NCI-H748 (cell line): ENCODE results near the gene PAPPA2.

Source experiments
- DNase-seq: peaks from one replicate; lab custom pipeline; 2025; ENCODE audit not compliant: unreplicated experiment; lab: John Stamatoyannopoulos, UW

PAPPA2 gene

DNA sequence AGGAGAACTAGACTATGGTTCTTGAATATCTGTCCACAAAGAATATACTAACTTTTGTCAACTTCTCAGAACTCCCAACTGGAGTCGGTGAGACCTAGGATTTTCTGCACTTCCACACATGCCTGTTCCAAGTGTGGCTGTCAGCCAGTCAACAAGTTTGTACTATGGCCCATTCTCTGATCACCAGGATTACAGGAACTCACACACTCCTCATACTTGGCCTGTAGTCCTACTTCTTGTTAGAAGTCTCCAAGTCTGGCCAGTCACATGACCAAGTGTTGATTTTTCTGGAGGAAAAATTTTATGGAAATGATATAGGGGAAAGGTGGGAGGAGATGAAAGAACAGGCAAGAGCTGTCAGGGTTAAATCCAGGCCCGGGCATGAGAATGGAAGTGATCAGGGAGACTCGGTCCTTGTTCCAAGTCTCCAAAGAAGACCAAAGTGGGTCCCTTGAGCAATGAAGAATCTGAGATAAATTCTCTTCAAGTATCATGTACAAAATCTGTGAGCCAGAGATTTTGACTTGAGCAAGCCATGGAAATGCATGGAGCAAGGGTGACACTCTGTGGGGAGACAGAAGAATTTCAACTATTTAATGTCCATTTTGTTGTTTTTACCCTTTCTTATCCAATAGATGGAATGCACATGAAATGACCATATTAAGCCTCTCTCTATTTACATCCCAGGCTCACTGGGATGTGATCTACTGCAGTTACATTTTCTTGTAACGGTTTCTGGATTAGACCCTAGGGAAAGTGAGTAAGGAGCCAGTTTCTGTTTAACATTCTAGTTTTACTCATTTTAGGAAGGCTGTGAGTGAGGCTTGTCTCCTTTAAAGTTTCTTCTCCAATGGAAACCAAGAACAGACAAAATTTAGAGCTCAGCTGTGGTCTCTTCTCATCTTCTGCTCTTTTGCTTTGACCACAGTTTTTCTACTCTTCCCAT, 380.6 kb downstream of the PAPPA2 start:
- peak; percentile 52 for DNase-seq

DNA sequence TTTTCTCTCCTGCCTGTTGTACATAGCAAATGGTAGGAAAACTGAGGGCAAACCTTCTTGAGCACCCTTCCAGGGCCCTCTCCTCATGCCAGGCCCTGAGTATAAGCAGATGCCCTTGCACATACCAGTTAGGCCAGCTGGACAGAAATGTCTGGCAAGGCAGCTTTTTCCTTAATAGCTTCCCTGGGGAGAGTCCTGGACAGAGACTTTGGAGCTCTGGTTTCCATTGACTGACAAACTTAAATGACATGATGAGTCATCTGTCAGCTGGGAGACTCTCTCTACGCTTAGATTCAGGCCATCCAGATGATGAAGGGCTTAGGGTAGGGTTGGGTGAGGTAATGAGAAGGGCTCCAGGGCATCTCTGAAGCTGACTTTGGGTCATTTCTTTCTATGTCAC, 384.1 kb downstream of the PAPPA2 start:
- DNase-seq, result no peak

DNA sequence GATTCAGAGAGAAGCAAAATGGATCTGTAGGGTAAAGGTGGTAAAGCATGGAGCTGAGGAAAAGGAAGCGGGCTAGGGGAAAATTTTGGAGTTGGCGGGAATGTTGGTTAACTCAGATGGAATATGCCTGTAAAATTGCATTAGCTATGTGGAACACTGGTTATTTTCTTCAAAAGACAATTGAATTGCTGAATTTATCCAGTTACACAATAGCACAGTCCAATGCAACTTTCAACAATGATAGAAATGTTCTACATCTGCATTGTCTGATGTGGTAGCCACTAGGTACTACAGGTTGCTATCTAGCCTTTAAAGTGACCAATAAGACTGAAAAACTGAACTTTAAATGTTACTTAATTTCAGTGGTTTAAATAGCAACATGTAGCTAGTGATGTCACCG, 386.3 kb downstream of the PAPPA2 start:
- no peak for DNase-seq

DNA sequence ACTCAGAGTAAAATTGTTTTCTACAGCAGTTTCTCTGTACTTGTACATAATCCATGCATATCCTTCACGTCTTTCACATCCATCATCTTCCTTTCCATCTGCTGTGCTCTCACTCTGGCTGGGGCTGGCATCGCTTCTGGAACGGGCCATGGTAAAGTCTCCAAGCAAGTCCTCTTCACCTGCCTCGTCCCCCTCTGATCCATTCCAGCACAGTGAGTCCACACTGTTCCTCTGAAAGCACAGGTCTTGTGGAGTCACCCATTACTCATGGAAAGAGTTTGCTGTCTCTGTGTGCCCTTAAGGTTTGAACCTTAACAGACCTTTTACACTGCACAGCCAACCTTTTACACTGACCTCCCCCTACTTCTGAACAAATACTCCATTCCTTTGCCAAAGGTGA, 387.9 kb downstream of the PAPPA2 start:
- DNase-seq, result no peak

DNA sequence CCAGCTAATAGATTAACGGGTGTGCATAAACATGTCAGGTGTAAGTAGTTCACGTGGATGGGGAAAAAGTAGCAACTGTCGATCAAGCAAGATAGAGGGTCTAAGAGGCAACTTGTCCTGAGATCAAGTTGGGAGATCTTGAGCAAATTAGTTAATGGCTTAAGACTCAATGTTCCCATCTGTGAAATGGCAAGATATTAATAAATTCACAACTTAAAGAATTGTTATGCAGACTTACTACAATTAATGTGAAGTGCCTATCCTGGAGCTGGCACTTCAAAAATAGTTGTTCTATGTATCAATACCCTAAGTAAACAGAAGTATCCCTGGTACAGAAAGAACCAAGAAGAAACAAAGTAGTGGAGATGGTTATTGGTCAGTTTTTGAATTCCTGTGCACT, 389.1 kb downstream of the PAPPA2 start:
- DNase-seq, result no peak

DNA sequence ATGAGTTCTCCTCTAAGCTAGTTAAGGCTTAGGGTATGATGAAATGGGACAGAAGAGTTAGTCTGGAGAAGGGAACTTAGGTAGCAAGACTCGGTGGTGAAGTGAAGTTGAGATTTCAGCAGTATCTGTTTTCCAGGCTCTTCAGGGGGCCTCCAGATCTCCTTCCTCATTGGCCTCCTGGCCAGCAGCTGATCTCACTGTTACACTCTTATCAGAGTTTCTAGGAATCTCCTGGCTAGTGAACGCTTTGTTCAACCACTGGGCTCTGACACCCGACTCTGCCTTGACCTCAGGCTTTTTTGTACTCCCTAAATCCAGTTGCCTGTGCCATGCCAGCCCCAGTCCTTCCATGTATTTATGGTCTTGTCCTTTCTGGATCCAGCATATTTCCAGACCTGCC, 390.5 kb downstream of the PAPPA2 start:
- DNase-seq, result no peak

GRCh38 chr1:176854121-176854520, 391.1 kb downstream of the PAPPA2 start:
- DNase-seq, result no peak

GRCh38 chr1:176854758-176855745, 392.1 kb downstream of the PAPPA2 start:
- DNase-seq, result peak; percentile 77

- no peak for DNase-seq
Observed at GRCh38 chr1:176857632-176858031, 394.7 kb downstream of the PAPPA2 start.

DNA sequence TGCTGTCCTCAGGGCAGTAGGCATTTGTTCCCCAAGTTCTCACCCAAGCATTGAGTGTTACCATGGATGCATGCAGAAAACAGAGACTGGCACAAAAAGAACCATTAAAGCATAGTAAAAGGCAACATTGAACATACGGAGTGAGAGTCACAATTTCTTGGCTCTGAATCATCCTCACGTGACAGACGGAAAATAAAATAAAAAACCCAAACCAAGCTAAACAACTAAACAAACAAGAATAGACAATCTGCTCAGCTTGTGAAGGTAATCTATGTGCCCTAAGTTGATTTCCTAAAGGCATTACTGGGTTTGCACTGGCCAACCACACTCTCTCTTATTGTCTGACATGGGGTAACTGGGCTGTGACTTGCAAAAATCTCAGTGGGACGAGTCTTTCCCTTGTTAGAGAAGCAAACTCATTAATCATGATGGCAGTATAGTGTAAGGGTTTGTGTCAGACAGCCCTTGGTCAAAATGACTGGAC, 395.5 kb downstream of the PAPPA2 start:
- peak; percentile 64 for DNase-seq

DNA sequence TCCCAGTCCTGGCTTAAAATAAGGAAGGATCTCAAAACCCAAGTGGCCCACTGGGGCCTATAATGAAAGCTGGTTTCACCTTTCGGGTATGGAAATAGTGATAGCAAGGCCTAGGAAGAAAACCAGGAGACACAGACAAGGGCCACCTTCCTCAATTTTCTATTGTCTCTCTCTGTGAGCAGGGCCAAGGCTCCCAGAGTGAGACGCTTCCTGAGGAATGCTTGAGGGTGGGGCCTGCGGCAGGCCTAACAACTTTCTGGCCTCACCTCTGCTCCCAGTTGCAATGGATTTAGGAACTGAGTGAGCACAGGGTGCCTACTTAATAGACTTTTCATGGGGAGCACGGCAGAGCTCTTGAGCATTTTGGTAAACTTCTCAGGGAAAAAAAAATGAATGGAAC, 400.6 kb downstream of the PAPPA2 start:
- DNase-seq, result no peak

DNA sequence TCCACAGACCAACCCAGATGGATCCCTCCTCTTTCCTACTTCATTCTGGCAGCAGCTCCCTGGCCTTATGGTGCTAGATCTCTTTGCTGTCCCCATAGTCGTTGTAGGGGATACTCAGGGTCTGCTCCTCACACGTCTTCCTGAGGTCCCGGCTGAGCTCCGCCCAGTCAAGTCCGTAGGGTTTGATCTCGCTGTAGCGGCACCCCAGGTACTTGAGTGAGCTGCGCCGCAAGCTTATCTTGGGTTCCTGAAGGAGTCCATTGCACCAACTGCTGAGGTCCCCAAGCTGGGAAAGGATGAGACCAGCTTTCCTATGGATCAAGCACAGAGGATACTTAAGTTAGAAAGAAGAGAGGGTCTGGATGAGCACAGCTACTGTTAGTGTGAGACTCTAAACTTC, 401.2 kb downstream of the PAPPA2 start:
- DNase-seq, result no peak

GRCh38 chr1:176866011-176866714, 403.2 kb downstream of the PAPPA2 start:
- DNase-seq, result no peak

GRCh38 chr1:176869577-176869976, 406.6 kb downstream of the PAPPA2 start:
- no peak for DNase-seq

DNA sequence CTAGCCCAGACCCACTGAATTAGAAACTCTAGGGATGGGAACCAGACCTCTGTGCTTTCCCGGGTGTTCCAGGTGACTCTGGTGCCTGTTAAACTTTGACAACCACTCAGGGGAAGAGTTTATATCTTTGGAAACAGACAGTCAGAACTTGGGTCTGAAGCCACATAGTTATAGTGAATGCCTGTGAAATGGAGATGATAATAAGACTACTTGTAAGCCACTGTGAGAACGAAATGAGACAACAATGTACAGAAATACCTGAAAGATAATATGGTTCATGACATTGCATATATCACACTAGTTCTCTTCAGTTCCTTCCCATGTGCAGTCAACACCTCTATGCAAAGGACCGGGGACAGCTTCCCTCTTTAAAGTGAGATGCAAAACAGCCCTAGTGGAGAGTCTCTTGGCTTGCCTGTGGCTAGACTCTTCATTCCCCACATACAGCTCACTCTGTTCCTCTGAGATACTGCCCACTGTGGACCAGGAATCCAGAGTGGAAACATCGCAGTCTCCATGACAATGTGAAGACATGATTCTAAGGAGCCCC, 414.1 kb downstream of the PAPPA2 start:
- DNase-seq, result no peak

DNA sequence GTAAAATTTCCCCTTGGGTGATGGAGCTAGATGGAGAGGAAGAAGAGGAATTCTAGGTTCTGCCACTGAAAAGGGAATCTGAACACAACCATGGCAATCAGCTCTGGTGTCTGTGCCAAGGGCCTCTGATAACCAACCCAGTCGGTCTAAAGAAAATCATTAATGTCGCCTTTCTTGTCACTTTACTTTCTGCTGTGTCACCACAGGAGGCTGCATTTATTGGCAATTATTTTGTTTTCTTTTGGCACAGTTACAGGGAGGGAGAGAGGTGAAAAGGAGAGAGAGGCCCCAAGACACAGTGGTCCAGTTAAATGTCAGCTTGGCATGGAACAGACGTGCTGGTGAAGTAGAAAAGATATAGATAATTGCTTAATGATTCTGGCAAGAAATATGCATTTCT, 414.6 kb downstream of the PAPPA2 start:
- DNase-seq, result no peak

- no peak for DNase-seq
Observed at GRCh38 chr1:176878750-176879536, 416.0 kb downstream of the PAPPA2 start.

DNA sequence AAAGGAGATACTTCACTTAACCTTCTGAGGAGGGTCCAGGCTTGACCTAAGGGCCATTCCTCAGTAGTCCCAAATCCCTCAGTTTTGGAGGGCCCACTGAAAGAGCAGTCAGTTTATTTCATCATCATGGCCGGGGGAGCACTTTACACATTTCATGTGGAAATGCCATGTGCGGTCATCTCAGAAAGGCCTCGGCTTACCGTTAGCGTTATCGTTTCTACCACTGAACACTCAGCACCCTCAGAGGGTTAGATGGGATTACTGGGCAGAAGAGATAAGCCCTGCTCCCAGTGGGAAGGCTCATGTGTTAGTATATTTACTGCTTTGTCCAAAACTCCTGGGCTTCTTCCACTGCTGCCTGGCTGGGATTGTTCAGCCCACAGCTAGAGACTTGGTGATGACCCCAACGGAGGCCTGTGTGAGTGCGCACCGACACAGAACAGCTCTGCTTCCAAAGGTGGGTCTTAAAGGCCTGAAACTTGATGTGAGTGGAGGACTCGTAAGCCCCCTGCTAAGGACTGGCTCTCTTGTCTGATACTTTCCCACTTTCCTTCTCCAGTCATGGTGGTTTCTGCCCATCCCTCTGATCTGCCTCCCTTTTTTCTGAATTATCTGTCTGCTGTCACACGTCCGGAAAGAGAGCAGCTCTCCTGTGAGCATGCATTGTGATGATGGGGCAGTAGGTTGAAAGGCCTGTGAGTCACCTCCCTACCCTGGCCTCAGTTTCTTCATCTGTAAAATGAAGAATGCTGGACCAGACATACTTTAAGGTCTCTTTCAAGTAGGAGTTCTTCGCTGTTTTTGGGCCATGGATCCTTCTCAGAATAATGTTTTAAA, 417.0 kb downstream of the PAPPA2 start:
- no peak for DNase-seq
